Omental fat pad (tissue), 4 donors: ENCODE results near the gene GRIN2B. TPM values are rescaled to one million over a fixed set of nuclear protein-coding genes. Genes with fewer than 3 reads are reported as not detected.

Experiments
- ATAC-seq: fragments of 150-250 bp; one replicate; pipeline ENCODE4 v1.9.1; 2016; ENCODE audit warnings: mild to moderate bottlenecking, moderate library complexity; ENCODE audit not compliant: low FRiP score
- DNase-seq: peaks from one replicate; pipeline ENCODE4 v3.0.0-alpha.2; 2019; ENCODE audit warnings: low spot score
- CTCF ChIP-seq, 3 donors: fragments of 450-650 bp; IDR thresholded peaks; one replicate each; pipeline ENCODE4 v1.5.1; 2016 to 2017; ENCODE audit warnings: antibody characterized with exemption in 3 of 3, mild to moderate bottlenecking in 3 of 3, moderate library complexity in 2 of 3
- total RNA-seq, 4 donors: library from RNA; depleted of rRNA; stranded (reverse); fragments of >200 nt; gene quantifications; one replicate each; pipeline ENCODE4 v1.1.0, GENCODE V29; 2016

Gene GRIN2B
- total RNA-seq, 4 donors from 2014 or later = 0.16 to 3.8 (median 0.87) TPM

GRCh38 chr12:13959131-13959723 lies 22.2 kb downstream of the GRIN2B start:
- TF ChIP-seq CTCF (IDR thresholded peaks at IDR 0.05) = no peak
- no peak for ATAC-seq
- no peak for DNase-seq

GRCh38 chr12:13957576-13957975 lies 23.8 kb downstream of the GRIN2B start:
- no peak for ATAC-seq
- no peak for DNase-seq
- TF ChIP-seq CTCF (IDR thresholded peaks at IDR 0.05) = no peak

GRCh38 chr12:13956060-13956590 lies 25.3 kb downstream of the GRIN2B start:
- no peak for TF ChIP-seq CTCF (IDR thresholded peaks at IDR 0.05)
- ATAC-seq = no peak
- DNase-seq = no peak

GRCh38 chr12:13952096-13952495 lies 29.3 kb downstream of the GRIN2B start:
- ATAC-seq = no peak
- no peak for TF ChIP-seq CTCF (IDR thresholded peaks at IDR 0.05)
- DNase-seq = no peak

GRCh38 chr12:13950502-13950901 lies 30.9 kb downstream of the GRIN2B start:
- TF ChIP-seq CTCF (IDR thresholded peaks at IDR 0.05) = no peak
- DNase-seq (no peak), ATAC-seq (peak; percentile 28)

- TF ChIP-seq CTCF (IDR thresholded peaks at IDR 0.05) = no peak
- no peak for DNase-seq
- ATAC-seq = no peak
Measured at GRCh38 chr12:13948621-13949020, 32.8 kb downstream of the GRIN2B start.

GRCh38 chr12:13947276-13947946 lies 34.0 kb downstream of the GRIN2B start:
- ATAC-seq (no peak), DNase-seq (no peak)
- no peak for TF ChIP-seq CTCF (IDR thresholded peaks at IDR 0.05)
